K562 (cell line): ENCODE results near the gene MYOZ2. TPM values are rescaled to one million over a fixed set of nuclear protein-coding genes. Genes with fewer than 3 reads are reported as not detected.
A peak's percentile ranks its signal among the peaks of the same experiment; 100 is the strongest.

Source experiments
- ATAC-seq: fragments of 200-7000 bp; cut with Tn5 transposase; 3 replicates; pipeline ENCODE4 v1.9.1; 2020; ENCODE audit warnings: moderate library complexity
- BruUV-seq: library from RNA; stranded (reverse); fragments of 400-500 nt; replicated peaks from 2 replicates; lab custom pipeline; 2021; lab: Mats Ljungman, UMichigan
- CTCF ChIA-PET: fragments of 300-600 bp; formaldehyde crosslinking; extraction: SDS; loops from one replicate; lab custom pipeline; 2021; ENCODE audit warnings: low intra/inter-chr PET ratio; lab: Yijun Ruan, JAX
- POLR2A ChIA-PET: fragments of 300-600, 350-650 bp; sonication (Branson Sonifier 250); formaldehyde crosslinking; extraction: SDS; loops from one replicate; lab custom pipeline; 2021; ENCODE audit warnings: antibody characterized with exemption, inconsistent platforms; lab: Yijun Ruan, JAX
- DNase-seq, 4 experiments: peaks; one replicate each; pipeline versions ENCODE4 v3.0.0 to v3.0.0-alpha.2; 2011 to 2018; ENCODE audit warnings: low spot score in 3 of 4, mixed read lengths in 3 of 4; ENCODE audit errors: extremely low read depth in 1 of 4
- FAIRE-seq: peaks from 2 replicates; lab custom pipeline; 2011; peaks lifted over from hg19 to GRCh38; lab: Jason Lieb, UNC
- H2AFZ ChIP-seq: 2 replicates; pipeline ENCODE4 v1.6.0; 2011; ENCODE audit warnings: low read depth, low read length, control low read depth, inconsistent platforms
- H3K27ac ChIP-seq: fragments of 200-600 bp; 3 replicates; pipeline ENCODE4 v1.8.0; 2011; ENCODE audit warnings: low read depth, mild to moderate bottlenecking, control low read depth, inconsistent platforms, low read length, moderate library complexity, mixed read lengths; ENCODE audit errors: extremely low read depth
- H3K27me3 ChIP-seq, 2 experiments: fragments of 300-600 bp in 1 of 2; 2 replicates in 1 of 2; 3 replicates in 1 of 2; pipeline versions ENCODE4 v1.6.0 to v1.8.0; 2011; ENCODE audit warnings: inconsistent platforms in 2 of 2, low read length in 2 of 2, mild to moderate bottlenecking in 1 of 2, mixed read lengths in 1 of 2, moderate library complexity in 1 of 2; ENCODE audit not compliant: control insufficient read depth in 2 of 2, insufficient read depth in 2 of 2
- H3K36me3 ChIP-seq: fragments of 300-600 bp; 3 replicates; pipeline ENCODE4 v1.8.0; 2011; ENCODE audit warnings: mild to moderate bottlenecking, low read length, inconsistent platforms; ENCODE audit not compliant: control insufficient read depth, insufficient read depth
- H3K4me1 ChIP-seq, 2 experiments: fragments of 200-600 bp in 1 of 2; replicated peaks in 1 of 2; 2 replicates in 1 of 2; 3 replicates in 1 of 2; pipeline versions ENCODE4 v1.5.1 to v1.8.0; 2011; ENCODE audit warnings: inconsistent platforms in 2 of 2, low read length in 2 of 2, mild to moderate bottlenecking in 1 of 2, mixed read lengths in 1 of 2, moderate library complexity in 1 of 2; ENCODE audit not compliant: control insufficient read depth in 2 of 2, insufficient read depth in 2 of 2
- H3K4me2 ChIP-seq: 2 replicates; pipeline ENCODE4 v1.6.1; 2011; ENCODE audit warnings: low read length, control low read depth, inconsistent platforms, mixed read lengths; ENCODE audit not compliant: insufficient read depth
- H3K4me3 ChIP-seq: fragments of 200-600 bp; sonication (generic), shearing (Covaris generic); 2 replicates; pipeline ENCODE4 v1.5.1; 2016; ENCODE audit warnings: control low read depth, inconsistent platforms
- H3K79me2 ChIP-seq: fragments of 200-600 bp; 3 replicates; pipeline ENCODE4 v1.8.0; 2011; ENCODE audit warnings: low read length, inconsistent platforms; ENCODE audit not compliant: control insufficient read depth, insufficient read depth
- H3K9ac ChIP-seq, 2 experiments: 2 replicates each; pipeline versions ENCODE4 v1.6.0 to v1.6.1; 2011; ENCODE audit warnings: low read depth in 2 of 2, low read length in 2 of 2, control low read depth in 1 of 2, inconsistent platforms in 1 of 2, mild to moderate bottlenecking in 1 of 2, mixed read lengths in 1 of 2; ENCODE audit not compliant: insufficient read depth in 1 of 2
- H3K9me1 ChIP-seq: one replicate; pipeline ENCODE4 v1.6.0; 2011; ENCODE audit warnings: inconsistent platforms, mild to moderate bottlenecking, low read length, moderate library complexity; ENCODE audit not compliant: control insufficient read depth, insufficient read depth
- H3K9me3 ChIP-seq: replicated peaks from 2 replicates; pipeline ENCODE4 v1.5.1; 2011; ENCODE audit warnings: low read depth, low read length, inconsistent platforms; ENCODE audit not compliant: control insufficient read depth, insufficient read depth
- H4K20me1 ChIP-seq: replicated peaks from 2 replicates; pipeline ENCODE4 v1.6.1; 2011; ENCODE audit warnings: low read length, inconsistent platforms, mixed read lengths; ENCODE audit not compliant: control insufficient read depth, insufficient read depth
- ARID1B ChIP-seq: fragments of 450-650 bp; IDR thresholded peaks from 2 replicates; pipeline ENCODE4 v1.6.1; 2016; ENCODE audit warnings: antibody characterized with exemption, mild to moderate bottlenecking, inconsistent platforms
- ATF3 ChIP-seq, 2 experiments: fragments of 450-650 bp in 1 of 2; sonication (generic) in 1 of 2; formaldehyde crosslinking in 1 of 2; IDR thresholded peaks in 1 of 2; conservative IDR thresholded peaks in 1 of 2; 2 replicates each; pipeline versions ENCODE4 v1.6.1 to v1.8.1; 2016 to 2023; ENCODE audit warnings: mild to moderate bottlenecking in 2 of 2, moderate library complexity in 2 of 2, inconsistent platforms in 1 of 2, missing genetic modification reagents in 1 of 2
- CC2D1A ChIP-seq: fragments of 450-650 bp; IDR thresholded peaks from 2 replicates; pipeline ENCODE4 v1.6.1; 2017; ENCODE audit warnings: mild to moderate bottlenecking
- DPF2 ChIP-seq: fragments of 450-650 bp; IDR thresholded peaks from 2 replicates; pipeline ENCODE4 v1.6.1; 2016
- ELF1 ChIP-seq: fragments of 200-800 bp; sonication (Bioruptor generic); IDR thresholded peaks from 2 replicates; pipeline ENCODE4 v1.6.1; 2016; ENCODE audit warnings: missing genetic modification characterization, missing compliant biosample characterization
- FOSL1 ChIP-seq: fragments of 200-800 bp; sonication (Bioruptor generic); conservative IDR thresholded peaks from 2 replicates; pipeline ENCODE4 v1.6.1; 2016; ENCODE audit warnings: missing genetic modification characterization, missing compliant biosample characterization
- IFI16 ChIP-seq: fragments of 250-450 bp; sonication (Bioruptor Pico); IDR thresholded peaks from 2 replicates; pipeline ENCODE4 v2.1.2; 2022; ENCODE audit warnings: mild to moderate bottlenecking, inconsistent platforms
- JUN ChIP-seq, 2 experiments: sonication (generic) in 1 of 2; formaldehyde crosslinking in 1 of 2; IDR thresholded peaks; 2 replicates each; pipeline versions ENCODE4 v1.6.1 to v1.8.0; 2012 to 2022; ENCODE audit warnings: borderline replicate concordance in 2 of 2, mild to moderate bottlenecking in 2 of 2, improper control_type of control experiment in 1 of 2, low read depth in 1 of 2, low read length in 1 of 2, missing genetic modification reagents in 1 of 2
- JUND ChIP-seq, 2 experiments: IDR thresholded peaks; 2 replicates in 1 of 2; 3 replicates in 1 of 2; pipeline ENCODE4 v1.6.1; 2011; ENCODE audit warnings: borderline replicate concordance in 2 of 2, low read depth in 2 of 2, low read length in 2 of 2, improper control_type of control experiment in 1 of 2, missing biosample characterization in 1 of 2, missing genetic modification characterization in 1 of 2, missing genetic modification reagents in 1 of 2
- PML ChIP-seq: IDR thresholded peaks from 2 replicates; pipeline ENCODE4 v1.6.1; 2012; ENCODE audit warnings: low read length, inconsistent platforms
- RBFOX2 ChIP-seq: fragments of 200-400 bp; formaldehyde crosslinking; IDR thresholded peaks from 2 replicates; pipeline ENCODE4 v1.6.1; 2017; ENCODE audit warnings: low read depth, mild to moderate bottlenecking, low read length, moderate library complexity
- SMARCB1 ChIP-seq: IDR thresholded peaks from 2 replicates; pipeline ENCODE4 v1.6.1; 2011; ENCODE audit warnings: improper control_type of control experiment, low read depth; ENCODE audit not compliant: insufficient read length
- ZBTB9 ChIP-seq: fragments of 450-650 bp; formaldehyde crosslinking; IDR thresholded peaks from 2 replicates; pipeline ENCODE4 v1.4.0; 2020; ENCODE audit warnings: mild to moderate bottlenecking, moderate library complexity
- ZNF24 ChIP-seq: fragments of 450-650 bp; IDR thresholded peaks from 2 replicates; pipeline ENCODE4 v1.6.1; 2016
- ZNF263 ChIP-seq: sonication (generic); formaldehyde crosslinking; IDR thresholded peaks from 2 replicates; pipeline ENCODE4 v1.8.0; 2022; ENCODE audit warnings: mild to moderate bottlenecking, missing genetic modification reagents, borderline replicate concordance
- WGBS: fragments of 100-300 bp; shearing (Covaris generic); methylation state at CpG from one replicate; pipeline ENCODE4 v1.1.6; 2016; ENCODE audit warnings: low coverage, mixed read lengths; ENCODE audit not compliant: insufficient coverage; ENCODE audit errors: missing lambda C conversion rate; 5-methylcytosine and 5-hydroxymethylcytosine counted together
- in situ Hi-C: fragments of 300-500 bp; cut with MboI; formaldehyde crosslinking; loops from 4 replicates; pipeline ENCODE4 v1.15.0; 2018; ENCODE audit warnings: inconsistent platforms, mixed read lengths
- intact Hi-C: fragments of 100-400 bp; cut with micrococcal nuclease; formaldehyde crosslinking; loops from 2 replicates; pipeline ENCODE4 v1.14.2; 2022
- polyA plus RNA-seq, 8 experiments: library from polyadenylated mRNA; depleted of rRNA in 4 of 8; stranded (reverse) in 5 of 8; unstranded in 3 of 8; fragments of >200 nt; fragmentation: Nextera tagmentation in 2 of 8; fragmentation: Illumina TruSeq in 1 of 8; extraction: Ambion mirVana in 2 of 8; extraction: Trizol in 1 of 8; gene quantifications; 2 replicates each; pipeline versions ENCODE4 v1.2.1 to v1.2.3, GENCODE V29; 2011 to 2014; ENCODE audit warnings: inconsistent platforms in 1 of 8, missing spikeins in 1 of 8
- total RNA-seq, 7 experiments: library from RNA; depleted of rRNA in 6 of 7; stranded (reverse); fragments of >200 nt in 6 of 7; fragmentation: Illumina TruSeq in 2 of 7; extraction: Trizol in 2 of 7; gene quantifications; 2 replicates each; pipeline versions ENCODE4 v1.2.1 to v1.2.3, GENCODE V29; 2011 to 2021; ENCODE audit warnings: low replicate concordance in 1 of 7
- TF ChIP-seq, protein P1 (sequence below): fragments of 250-450 bp; sonication (Bioruptor Pico); IDR thresholded peaks from 2 replicates; pipeline ENCODE4 v1.8.0; 2021; ENCODE audit warnings: moderate library complexity, mild to moderate bottlenecking, inconsistent platforms
- TF ChIP-seq, protein P2 (sequence below): sonication (generic); formaldehyde crosslinking; IDR thresholded peaks from 2 replicates; pipeline ENCODE4 v1.8.0; 2022; ENCODE audit warnings: missing genetic modification reagents, mild to moderate bottlenecking, moderate library complexity, borderline replicate concordance

The MYOZ2 gene
- total and polyA plus RNA-seq, 9 of the 15 experiments (the other 6 are each of a cell fraction or from before 2014, with no cell fraction given) = not detected

GRCh38 chr4:119210775-119211174 is 75.1 kb downstream of the MYOZ2 start:
- BruUV-seq = no TSS peak
- H3K9ac ChIP-seq = no peak overlapping the region
- in situ Hi-C loops = no loop called here
- peak overlapping the region; percentile 87 for H3K4me2 ChIP-seq
- ChIA-PET POLR2A (interaction anchor here (2.2 kb wide), 1 partner anchor 27 kb away, joined by 8 read pairs; no protein-coding TSS in a partner anchor), CTCF (no interaction called here)
- no peaks in the 10 kb centered on the region for H3K9me3 ChIP-seq
- no peaks in the 10 kb centered on the region for H3K9me1 ChIP-seq
- H3K4me3 ChIP-seq = no peak overlapping the region
- H4K20me1 ChIP-seq = no peaks in the 10 kb centered on the region
- no peak for ATAC-seq
- H3K4me1 ChIP-seq = peaks cover 4 to 15% of the 10 kb centered on the region in 2 experiments; a peak in 4 of 5 replicates
- intact Hi-C loops = loop anchor here (5.0 kb wide), 2 partner anchors 168 to 242 kb away; no protein-coding TSS in a partner anchor
- peaks cover 22% of the 10 kb centered on the region for H3K79me2 ChIP-seq
- 51% methylated on average over 4 of the region's 4 CpGs for WGBS
- H3K27ac ChIP-seq = no peak overlapping the region
- no peak for FAIRE-seq
- H3K27me3 ChIP-seq = no peaks in the 10 kb centered on the region
- no peak for DNase-seq
- no peak overlapping the region for H2AFZ ChIP-seq
- H3K36me3 ChIP-seq = no peaks in the 10 kb centered on the region
- TF ChIP-seq, protein P1, sequence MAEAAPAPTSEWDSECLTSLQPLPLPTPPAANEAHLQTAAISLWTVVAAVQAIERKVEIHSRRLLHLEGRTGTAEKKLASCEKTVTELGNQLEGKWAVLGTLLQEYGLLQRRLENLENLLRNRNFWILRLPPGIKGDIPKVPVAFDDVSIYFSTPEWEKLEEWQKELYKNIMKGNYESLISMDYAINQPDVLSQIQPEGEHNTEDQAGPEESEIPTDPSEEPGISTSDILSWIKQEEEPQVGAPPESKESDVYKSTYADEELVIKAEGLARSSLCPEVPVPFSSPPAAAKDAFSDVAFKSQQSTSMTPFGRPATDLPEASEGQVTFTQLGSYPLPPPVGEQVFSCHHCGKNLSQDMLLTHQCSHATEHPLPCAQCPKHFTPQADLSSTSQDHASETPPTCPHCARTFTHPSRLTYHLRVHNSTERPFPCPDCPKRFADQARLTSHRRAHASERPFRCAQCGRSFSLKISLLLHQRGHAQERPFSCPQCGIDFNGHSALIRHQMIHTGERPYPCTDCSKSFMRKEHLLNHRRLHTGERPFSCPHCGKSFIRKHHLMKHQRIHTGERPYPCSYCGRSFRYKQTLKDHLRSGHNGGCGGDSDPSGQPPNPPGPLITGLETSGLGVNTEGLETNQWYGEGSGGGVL = no peak
- peak; percentile 27; the same call in 1 of the 2 replicates for TF ChIP-seq ARID1B
- TF ChIP-seq FOSL1 (tag) = peak; percentile 53; the same call in 1 of the 2 replicates
- no peak for TF ChIP-seq IFI16
- no peak for TF ChIP-seq ZBTB9
- TF ChIP-seq DPF2 = 0 out of 2 replicates have a peak, but pooled peaks have one; percentile 21
- TF ChIP-seq ZNF24 = no peak
- TF ChIP-seq JUND (IDR thresholded peaks at IDR 0.05; ENCODE audit: borderline replicate concordance, low read depth, low read length) = 0 out of 2 replicates have a peak, but pooled peaks have one; percentile 35
- 0 out of 3 replicates have a peak, but pooled peaks have one; percentile 38 for TF ChIP-seq JUND (tag; IDR thresholded peaks at IDR 0.05; ENCODE audit: borderline replicate concordance, low read depth, low read length)
- no peak for TF ChIP-seq CC2D1A
- TF ChIP-seq JUN (IDR thresholded peaks at IDR 0.05; ENCODE audit: borderline replicate concordance, low read depth, low read length) = 0 out of 2 replicates have a peak, but pooled peaks have one; percentile 18
- TF ChIP-seq JUN (CRISPR knock-in tag; IDR thresholded peaks at IDR 0.05; ENCODE audit: borderline replicate concordance) = no peak
- TF ChIP-seq, protein P2, sequence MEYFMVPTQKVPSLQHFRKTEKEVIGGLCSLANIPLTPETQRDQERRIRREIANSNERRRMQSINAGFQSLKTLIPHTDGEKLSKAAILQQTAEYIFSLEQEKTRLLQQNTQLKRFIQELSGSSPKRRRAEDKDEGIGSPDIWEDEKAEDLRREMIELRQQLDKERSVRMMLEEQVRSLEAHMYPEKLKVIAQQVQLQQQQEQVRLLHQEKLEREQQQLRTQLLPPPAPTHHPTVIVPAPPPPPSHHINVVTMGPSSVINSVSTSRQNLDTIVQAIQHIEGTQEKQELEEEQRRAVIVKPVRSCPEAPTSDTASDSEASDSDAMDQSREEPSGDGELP (CRISPR knock-in tag) = no peak
- peak; percentile 79 for TF ChIP-seq ATF3 (IDR thresholded peaks at IDR 0.05)
- TF ChIP-seq ATF3 (CRISPR knock-in tag; conservative IDR thresholded peaks at IDR 0.05) = no peak
- no peak for TF ChIP-seq RBFOX2
- TF ChIP-seq PML = no peak
- no peak for TF ChIP-seq SMARCB1
- TF ChIP-seq ZNF263 (CRISPR knock-in tag) = no peak
- TF ChIP-seq ELF1 (tag) = no peak
